Glomerular visceral epithelial cell (primary cell): ENCODE data around the gene SGSM2.

Experiments
- DNase-seq: peaks from one replicate; pipeline ENCODE4 v3.0.0-alpha.2; 2016; ENCODE audit errors: extremely low spot score

The SGSM2 gene

DNA sequence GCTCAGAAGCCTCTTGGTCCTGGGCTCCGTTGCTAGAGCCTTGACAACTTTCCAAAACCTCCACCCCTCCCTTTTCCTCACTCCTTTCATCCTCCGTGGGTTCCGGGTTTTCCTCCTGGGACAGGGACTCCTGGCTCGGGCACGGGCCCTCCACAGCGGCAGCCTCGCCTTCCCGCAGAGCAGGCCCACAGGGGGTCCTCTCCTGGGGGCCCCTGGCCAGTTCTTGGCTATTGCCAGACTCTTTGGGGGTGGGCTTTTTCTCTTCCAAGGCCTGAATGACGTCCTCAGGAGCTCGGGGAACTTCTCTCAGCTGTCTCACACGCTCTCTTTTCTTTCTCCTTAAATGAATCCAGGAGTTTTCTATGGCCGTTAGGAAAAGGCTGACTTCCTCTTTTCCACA, 82.9 kb downstream of the SGSM2 start:
- DNase-seq = no peak

GRCh38 chr17:2421315-2422147, 84.2 kb downstream of the SGSM2 start:
- DNase-seq = peak; percentile 26

DNA sequence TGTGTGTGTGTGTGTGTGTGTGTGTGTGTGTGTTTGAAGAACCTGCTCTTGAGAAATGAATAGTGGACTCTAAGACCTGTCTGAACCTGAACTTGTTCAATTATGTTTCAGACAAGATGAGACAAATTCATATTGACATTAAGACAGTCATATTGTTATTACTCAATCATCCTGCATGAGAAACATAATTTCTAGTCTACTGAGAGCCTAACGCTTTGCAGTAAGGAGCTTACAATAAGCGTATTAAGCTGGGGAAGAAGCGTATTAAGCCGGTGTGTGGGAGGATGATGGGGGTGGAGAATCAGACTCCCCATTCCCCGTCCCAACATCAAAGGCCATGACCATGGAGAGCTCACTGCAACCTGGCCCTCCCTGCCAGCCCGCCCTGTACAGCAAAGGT, 86.0 kb downstream of the SGSM2 start:
- no peak for DNase-seq

DNA sequence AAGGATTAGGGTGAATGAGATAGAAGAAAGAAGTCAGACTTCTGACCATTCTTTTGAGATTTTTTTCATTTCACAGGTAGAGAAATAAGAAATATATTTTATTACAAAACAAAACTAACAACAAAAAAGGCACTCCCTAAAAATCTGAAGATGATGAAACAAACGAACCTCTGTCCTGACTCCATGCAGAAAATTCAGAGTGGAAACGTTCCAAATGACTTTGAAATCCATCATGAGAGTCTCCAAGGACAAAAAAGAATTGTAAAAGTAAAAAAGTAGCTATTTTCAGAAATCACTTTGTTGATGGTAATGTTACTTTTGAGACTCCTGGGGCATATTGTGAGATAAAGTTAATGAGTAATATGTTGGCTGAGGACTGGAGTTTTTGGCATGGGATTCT, 89.9 kb downstream of the SGSM2 start:
- DNase-seq = no peak

DNA sequence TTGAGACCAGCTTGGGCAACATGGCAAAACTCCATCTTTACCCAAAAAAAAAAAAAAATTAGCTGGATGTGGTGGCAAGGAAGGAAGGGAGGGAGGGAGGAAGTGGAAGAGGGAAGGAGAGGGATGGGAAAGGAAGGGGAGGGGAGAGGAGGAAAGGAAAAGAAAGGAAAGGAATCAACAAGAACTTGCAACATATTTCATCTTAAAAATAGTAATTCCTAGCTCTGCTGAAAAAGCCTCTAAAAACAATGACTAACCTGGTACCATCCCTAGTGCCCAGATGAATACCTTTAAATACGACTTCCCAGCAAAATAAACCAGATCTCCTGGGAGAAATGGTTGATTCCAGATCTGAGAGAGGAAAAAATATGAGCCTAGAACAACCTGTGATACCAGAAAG, 90.6 kb downstream of the SGSM2 start:
- DNase-seq = no peak
